Fibroblast of villous mesenchyme (primary cell): Measurements from ENCODE around the gene TMEM132D. TPM values are rescaled to one million over a fixed set of nuclear protein-coding genes. Genes with fewer than 3 reads are reported as not detected.

Experiments used
- DNase-seq: peaks from one replicate; pipeline ENCODE4 v3.0.0-alpha.2; 2010; ENCODE audit warnings: low read depth
- H3K4me3 ChIP-seq: 2 replicates; pipeline ENCODE4 v1.5.1; 2011; ENCODE audit warnings: low read depth, mild to moderate bottlenecking, low read length
- CTCF ChIP-seq: IDR thresholded peaks from 2 replicates; pipeline ENCODE4 v1.5.1; 2012; ENCODE audit warnings: low read depth, mild to moderate bottlenecking, low read length; ENCODE audit not compliant: insufficient read depth
- total RNA-seq: library from RNA; depleted of rRNA; stranded (reverse); fragments of >200 nt; gene quantifications from 2 replicates; pipeline ENCODE4 v1.2.3, GENCODE V29; 2012

Gene TMEM132D
- total RNA-seq, 1 donor, result not detected

- no peak for TF ChIP-seq CTCF
- DNase-seq, result no peak
- H3K4me3 ChIP-seq, result no peak overlapping the region
Observed at GRCh38 chr12:129269756-129270495, 633.9 kb downstream of the TMEM132D start.

- no peak for TF ChIP-seq CTCF
- no peak for DNase-seq
- H3K4me3 ChIP-seq, result no peak overlapping the region
Observed at GRCh38 chr12:129258781-129259318, 645.0 kb downstream of the TMEM132D start.

- no peak for DNase-seq
- TF ChIP-seq CTCF, result no peak
- no peak overlapping the region for H3K4me3 ChIP-seq
Observed at GRCh38 chr12:129257524-129257923, 646.3 kb downstream of the TMEM132D start.

- no peak for TF ChIP-seq CTCF
- H3K4me3 ChIP-seq, result no peak overlapping the region
- DNase-seq, result no peak
Observed at GRCh38 chr12:129246630-129247029, 657.2 kb downstream of the TMEM132D start.

GRCh38 chr12:129245769-129246168 is 658.1 kb downstream of the TMEM132D start:
- no peak overlapping the region for H3K4me3 ChIP-seq
- TF ChIP-seq CTCF, result no peak
- DNase-seq, result no peak

GRCh38 chr12:129241852-129242251 is 662.0 kb downstream of the TMEM132D start:
- DNase-seq, result no peak
- H3K4me3 ChIP-seq, result no peak overlapping the region
- TF ChIP-seq CTCF, result no peak
